IMR-90 (cell line): ENCODE measurements around the gene TBC1D22A. TPM values are rescaled to one million over a fixed set of nuclear protein-coding genes. Genes with fewer than 3 reads are reported as not detected.

Source experiments
- ATAC-seq: fragments of 200-7000 bp; cut with Tn5 transposase; 2 replicates; pipeline ENCODE4 v1.9.1; 2020; ENCODE audit warnings: low read depth, mild to moderate bottlenecking, moderate library complexity
- BruUV-seq: library from RNA; stranded (reverse); fragments of 400-500 nt; replicated peaks from 2 replicates; lab custom pipeline; 2021; lab: Mats Ljungman, UMichigan
- CTCF ChIA-PET: fragments of 300-600 bp; formaldehyde crosslinking; extraction: SDS; loops from one replicate; lab custom pipeline; 2021; ENCODE audit warnings: antibody characterized with exemption; lab: Yijun Ruan, JAX
- POLR2A ChIA-PET: fragments of 300-600 bp; sonication (Branson Sonifier 250); formaldehyde crosslinking; loops from one replicate; lab custom pipeline; 2022; ENCODE audit warnings: antibody characterized with exemption; ENCODE audit not compliant: unreplicated experiment; lab: Charles Lee
- DNase-seq: peaks from one replicate; pipeline ENCODE4 v3.0.0; 2013
- H2AFZ ChIP-seq: replicated peaks from 2 replicates; pipeline ENCODE3; 2013; ENCODE audit warnings: low read length, mild to moderate bottlenecking; ENCODE audit not compliant: poor library complexity
- H2AK5ac ChIP-seq: 2 replicates; pipeline ENCODE4 v1.6.1; 2013; ENCODE audit warnings: low read depth, low read length, inconsistent platforms
- H2AK9ac ChIP-seq: replicated peaks from 2 replicates; pipeline ENCODE3; 2013; ENCODE audit warnings: mild to moderate bottlenecking, low read depth, low read length, moderate library complexity; ENCODE audit not compliant: poor library complexity
- H2BK120ac ChIP-seq: 2 replicates; pipeline ENCODE4 v1.6.1; 2013; ENCODE audit warnings: low read depth, low read length, inconsistent platforms
- H2BK15ac ChIP-seq: 3 replicates; pipeline ENCODE4 v1.6.1; 2013; ENCODE audit warnings: low read depth, low read length, inconsistent platforms
- H2BK20ac ChIP-seq: 2 replicates; pipeline ENCODE4 v1.6.1; 2013; ENCODE audit warnings: low read depth, mild to moderate bottlenecking, inconsistent platforms, low read length, moderate library complexity
- H2BK5ac ChIP-seq: 2 replicates; pipeline ENCODE4 v1.6.1; 2013; ENCODE audit warnings: mild to moderate bottlenecking, low read depth, low read length, inconsistent platforms; ENCODE audit not compliant: poor library complexity, severe bottlenecking
- H3K14ac ChIP-seq: replicated peaks from 2 replicates; pipeline ENCODE4 v1.6.1; 2013; ENCODE audit warnings: low read depth, low read length, inconsistent platforms
- H3K18ac ChIP-seq: 2 replicates; pipeline ENCODE4 v1.6.1; 2013; ENCODE audit warnings: low read depth, low read length, control low read depth
- H3K23ac ChIP-seq: 2 replicates; pipeline ENCODE4 v1.6.1; 2013; ENCODE audit warnings: low read depth, low read length, inconsistent platforms
- H3K27ac ChIP-seq: 2 replicates; pipeline ENCODE4 v1.5.1; 2013; ENCODE audit warnings: mild to moderate bottlenecking, control low read depth, low read length; ENCODE audit not compliant: insufficient read depth
- H3K27me3 ChIP-seq: 2 replicates; pipeline ENCODE4 v1.6.1; 2013; ENCODE audit warnings: low read length; ENCODE audit not compliant: control insufficient read depth, insufficient read depth
- H3K36me3 ChIP-seq: 2 replicates; pipeline ENCODE4 v1.6.1; 2013; ENCODE audit warnings: low read length, mixed read lengths; ENCODE audit not compliant: control insufficient read depth, insufficient read depth
- H3K4ac ChIP-seq: 2 replicates; pipeline ENCODE4 v1.6.1; 2013; ENCODE audit warnings: low read depth, low read length, inconsistent platforms
- H3K4me1 ChIP-seq: 2 replicates; pipeline ENCODE4 v1.6.1; 2013; ENCODE audit warnings: low read length, mixed read lengths; ENCODE audit not compliant: control insufficient read depth, insufficient read depth
- H3K4me2 ChIP-seq: 2 replicates; pipeline ENCODE4 v1.6.1; 2013; ENCODE audit warnings: low read depth, mild to moderate bottlenecking, control low read depth, low read length, moderate library complexity
- H3K4me3 ChIP-seq: 2 replicates; pipeline ENCODE4 v1.5.1; 2013; ENCODE audit warnings: low read depth, mild to moderate bottlenecking, control low read depth, low read length, moderate library complexity; ENCODE audit not compliant: insufficient read depth
- H3K56ac ChIP-seq: 2 replicates; pipeline ENCODE4 v1.6.1; 2013; ENCODE audit warnings: low read length, inconsistent platforms; ENCODE audit not compliant: insufficient read depth; ENCODE audit errors: extremely low read depth
- H3K79me1 ChIP-seq, 2 experiments: 2 replicates each; pipeline ENCODE4 v1.6.1; 2013; ENCODE audit warnings: low read length in 2 of 2, inconsistent platforms in 1 of 2, low read depth in 1 of 2
- H3K9ac ChIP-seq: 2 replicates; pipeline ENCODE4 v1.6.1; 2013; ENCODE audit warnings: low read depth, low read length, control low read depth
- H3K9me1 ChIP-seq: 2 replicates; pipeline ENCODE4 v1.6.1; 2013; ENCODE audit warnings: low read length, inconsistent platforms; ENCODE audit not compliant: insufficient read depth
- H3K9me3 ChIP-seq: 2 replicates; pipeline ENCODE4 v1.6.1; 2013; ENCODE audit warnings: low read length; ENCODE audit not compliant: control insufficient read depth, insufficient read depth
- H4K20me1 ChIP-seq: 2 replicates; pipeline ENCODE4 v1.6.1; 2013; ENCODE audit warnings: low read length, inconsistent platforms; ENCODE audit not compliant: insufficient read depth
- H4K5ac ChIP-seq: 2 replicates; pipeline ENCODE4 v1.6.1; 2013; ENCODE audit warnings: mild to moderate bottlenecking, low read depth, low read length, control low read depth
- H4K8ac ChIP-seq, 2 experiments: 2 replicates each; pipeline ENCODE4 v1.6.1; 2013; ENCODE audit warnings: low read depth in 2 of 2, low read length in 2 of 2, control low read depth in 1 of 2, inconsistent platforms in 1 of 2
- H4K91ac ChIP-seq: 2 replicates; pipeline ENCODE4 v1.6.1; 2013; ENCODE audit warnings: low read depth, low read length, inconsistent platforms; ENCODE audit not compliant: insufficient read depth
- BHLHE40 ChIP-seq: fragments of 150-350 bp; IDR thresholded peaks from 2 replicates; pipeline ENCODE4 v1.6.1; 2016; ENCODE audit warnings: mild to moderate bottlenecking, low read depth, low read length
- CEBPB ChIP-seq: IDR thresholded peaks from 2 replicates; pipeline ENCODE4 v1.6.1; 2012; ENCODE audit warnings: low read depth, low read length, improper control_type of control experiment
- CHD1 ChIP-seq: IDR thresholded peaks from 2 replicates; pipeline ENCODE4 v1.6.1; 2012; ENCODE audit warnings: low read depth, low read length, improper control_type of control experiment
- CTCF ChIP-seq: conservative IDR thresholded peaks from 2 replicates; pipeline ENCODE4 v1.5.1; 2012; ENCODE audit warnings: mild to moderate bottlenecking, low read depth, low read length, improper control_type of control experiment
- ELK1 ChIP-seq: fragments of 150-350 bp; IDR thresholded peaks from 2 replicates; pipeline ENCODE4 v1.6.1; 2016; ENCODE audit warnings: low read depth, mild to moderate bottlenecking, low read length, moderate library complexity, borderline replicate concordance
- FOS ChIP-seq: fragments of 150-350 bp; IDR thresholded peaks from 2 replicates; pipeline ENCODE4 v1.6.1; 2016; ENCODE audit warnings: low read depth, low read length
- MAFK ChIP-seq: IDR thresholded peaks from 2 replicates; pipeline ENCODE4 v1.6.1; 2012; ENCODE audit warnings: low read depth, low read length, improper control_type of control experiment
- MAZ ChIP-seq: IDR thresholded peaks from 2 replicates; pipeline ENCODE4 v1.6.1; 2012; ENCODE audit warnings: low read depth, mild to moderate bottlenecking, low read length, improper control_type of control experiment, moderate library complexity, borderline replicate concordance
- MXI1 ChIP-seq: IDR thresholded peaks from 2 replicates; pipeline ENCODE4 v1.6.1; 2012; ENCODE audit warnings: low read depth, mild to moderate bottlenecking, low read length, moderate library complexity, borderline replicate concordance
- POLR2A ChIP-seq: IDR thresholded peaks from 2 replicates; pipeline ENCODE4 v1.6.1; 2012; ENCODE audit warnings: mild to moderate bottlenecking, low read depth, low read length
- RAD21 ChIP-seq: IDR thresholded peaks from 2 replicates; pipeline ENCODE4 v1.6.1; 2012; ENCODE audit warnings: low read length, improper control_type of control experiment
- RCOR1 ChIP-seq: IDR thresholded peaks from 2 replicates; pipeline ENCODE4 v1.6.1; 2012; ENCODE audit warnings: mild to moderate bottlenecking, low read length, improper control_type of control experiment; ENCODE audit not compliant: insufficient replicate concordance
- RFX5 ChIP-seq: IDR thresholded peaks from 2 replicates; pipeline ENCODE4 v1.8.0; 2012; ENCODE audit warnings: low read depth, mild to moderate bottlenecking, low read length, moderate library complexity
- SMC3 ChIP-seq: fragments of 150-350 bp; IDR thresholded peaks from 2 replicates; pipeline ENCODE4 v1.6.1; 2016; ENCODE audit warnings: low read depth, mild to moderate bottlenecking, antibody characterized with exemption, low read length, moderate library complexity
- USF2 ChIP-seq: fragments of 150-350 bp; IDR thresholded peaks from 2 replicates; pipeline ENCODE4 v1.6.1; 2017; ENCODE audit warnings: mild to moderate bottlenecking, antibody characterized with exemption, low read length, low read depth
- WGBS, 2 experiments: methylation state at CpG; one replicate each; pipeline versions ENCODE4 v1.1.5 to v1.1.7; 2013; ENCODE audit warnings: missing lambda C conversion rate in 2 of 2; ENCODE audit not compliant: insufficient read length in 1 of 2; ENCODE audit errors: extremely low coverage in 2 of 2; 5-methylcytosine and 5-hydroxymethylcytosine counted together
- dilution Hi-C: fragments of 300-500 bp; cut with HindIII; formaldehyde crosslinking; loops from one replicate; pipeline ENCODE4 v1.14.3; 2018; ENCODE audit warnings: low sequenced_read_pairs; ENCODE audit not compliant: unreplicated experiment
- in situ Hi-C: fragments of 300-500 bp; cut with MboI; formaldehyde crosslinking; loops from 3 replicates; pipeline ENCODE4 v1.14.3; 2019; ENCODE audit warnings: low sequenced_read_pairs, inconsistent platforms, mixed read lengths
- intact Hi-C: fragments of 100-400 bp; cut with micrococcal nuclease; formaldehyde crosslinking; loops from 2 replicates; pipeline ENCODE4 v1.10.0; 2022
- polyA plus RNA-seq, 3 experiments: library from polyadenylated mRNA; depleted of rRNA; stranded (reverse); fragments of >200 nt; gene quantifications; 2 replicates each; pipeline ENCODE4 v1.2.3, GENCODE V29; 2012; ENCODE audit warnings: low replicate concordance in 1 of 3
- total RNA-seq: library from RNA; depleted of rRNA; stranded (reverse); fragments of >200 nt; gene quantifications from 2 replicates; pipeline ENCODE4 v1.2.3, GENCODE V29; 2012

TBC1D22A gene
- total and polyA plus RNA-seq, 2 of the 4 experiments (the other 2 are of a cell fraction) = 9.0 to 16.7 TPM

- Histone ChIP-seq H3K56ac (no peak overlapping the region; the same call in 1 of the 2 replicates), H2AK9ac (no peak overlapping the region), H2AK5ac (peak overlapping the region; percentile 61), H3K4me3 (no peak overlapping the region), H4K91ac (no peak overlapping the region), H2BK120ac (no peak overlapping the region), H2BK20ac (0 out of 2 replicates have a peak overlapping the region, but pooled peaks have one; percentile 21), H4K20me1 (no peaks in the 10 kb centered on the region), H3K14ac (no peak overlapping the region), H3K9ac (no peak overlapping the region), H3K18ac (no peak overlapping the region), H2AFZ (no peak overlapping the region), H2BK5ac (no peak overlapping the region), H3K4me2 (no peak overlapping the region), H2BK15ac (0 out of 3 replicates have a peak overlapping the region, but pooled peaks have one; percentile 44), H4K8ac (no peak overlapping the region), H3K4ac (no peak overlapping the region), H3K36me3 (no peaks in the 10 kb centered on the region), H3K79me1 (peaks cover 0 to 15% of the 10 kb centered on the region in 2 experiments; a peak in 2 of 4 replicates), H3K9me1 (peaks cover 23% of the 10 kb centered on the region), H3K23ac (no peak overlapping the region), H3K4me1 (peaks cover 18% of the 10 kb centered on the region), H4K5ac (no peak overlapping the region), H3K27ac (no peak overlapping the region), H3K9me3 (no peaks in the 10 kb centered on the region), H3K27me3 (no peaks in the 10 kb centered on the region)
- WGBS, 2 experiments = no CpG with 5 or more reads among the region's 1 CpG
- DNase-seq (no peak), ATAC-seq (no peak)
- intact Hi-C loops (no loop called here), dilution Hi-C loops (no loop called here), in situ Hi-C loops (no loop called here)
- TF ChIP-seq MXI1 = no peak
- no peak for TF ChIP-seq RAD21
- TF ChIP-seq CTCF = no peak
- no peak for TF ChIP-seq BHLHE40
- no peak for TF ChIP-seq CHD1
- TF ChIP-seq USF2 = no peak
- no peak for TF ChIP-seq MAZ
- TF ChIP-seq RFX5 = no peak
- TF ChIP-seq SMC3 = no peak
- no peak for TF ChIP-seq MAFK
- TF ChIP-seq POLR2A = no peak
- no peak for TF ChIP-seq RCOR1
- no peak for TF ChIP-seq ELK1
- no peak for TF ChIP-seq CEBPB
- no peak for TF ChIP-seq FOS
- BruUV-seq = no TSS peak
- CTCF ChIA-PET = interaction anchor here (0.6 kb wide), 1 partner anchor 1147 kb away, joined by 3 read pairs; no protein-coding TSS in a partner anchor
- POLR2A ChIA-PET = no interaction called here
Observed at GRCh38 chr22:46756097-46756496, 6.4 kb upstream of the TBC1D22A start.
